Fibroblast of skin of back (primary cell): ENCODE data around the gene CRISPLD2.
A peak's percentile ranks its signal among the peaks of the same experiment; 100 is the strongest.

Source experiments
- DNase-seq: peaks from one replicate; pipeline ENCODE4 v3.0.0-alpha.2; 2013

Gene CRISPLD2

GRCh38 chr16:84887207-84887606 lies 67.4 kb downstream of the CRISPLD2 start:
- DNase-seq: no peak

- no peak for DNase-seq
Measured at GRCh38 chr16:84888450-84888849, 68.7 kb downstream of the CRISPLD2 start.

GRCh38 chr16:84889066-84889465 lies 69.3 kb downstream of the CRISPLD2 start:
- DNase-seq: no peak

- no peak for DNase-seq
Measured at GRCh38 chr16:84890427-84890826, 70.6 kb downstream of the CRISPLD2 start.

GRCh38 chr16:84891149-84891795 lies 71.5 kb downstream of the CRISPLD2 start:
- DNase-seq: no peak

- DNase-seq: no peak
Measured at GRCh38 chr16:84892097-84892496, 72.3 kb downstream of the CRISPLD2 start.

GRCh38 chr16:84893467-84893848 lies 73.7 kb downstream of the CRISPLD2 start:
- DNase-seq: no peak

- no peak for DNase-seq
Measured at GRCh38 chr16:84893849-84894599, 74.2 kb downstream of the CRISPLD2 start.

- DNase-seq: no peak
Measured at GRCh38 chr16:84895016-84895415, 75.2 kb downstream of the CRISPLD2 start.

GRCh38 chr16:84896847-84897246 lies 77.1 kb downstream of the CRISPLD2 start:
- no peak for DNase-seq

- no peak for DNase-seq
Measured at GRCh38 chr16:84897911-84898377, 78.2 kb downstream of the CRISPLD2 start.

GRCh38 chr16:84898447-84898846 lies 78.7 kb downstream of the CRISPLD2 start:
- no peak for DNase-seq

- DNase-seq: no peak
Measured at GRCh38 chr16:84899414-84899813, 79.6 kb downstream of the CRISPLD2 start.

- DNase-seq: no peak
Measured at GRCh38 chr16:84905965-84906460, 86.2 kb downstream of the CRISPLD2 start.

- DNase-seq: no peak
Measured at GRCh38 chr16:84907051-84907450, 87.3 kb downstream of the CRISPLD2 start.

GRCh38 chr16:84907575-84907974 lies 87.8 kb downstream of the CRISPLD2 start:
- DNase-seq: peak; percentile 45

- DNase-seq: no peak
Measured at GRCh38 chr16:84909476-84910085, 89.8 kb downstream of the CRISPLD2 start.

- no peak for DNase-seq
Measured at GRCh38 chr16:84911486-84912216, 91.9 kb downstream of the CRISPLD2 start.

GRCh38 chr16:84913315-84913714 lies 93.5 kb downstream of the CRISPLD2 start:
- DNase-seq: no peak

GRCh38 chr16:84914273-84914672 lies 94.5 kb downstream of the CRISPLD2 start:
- DNase-seq: no peak

GRCh38 chr16:84916178-84916577 lies 96.4 kb downstream of the CRISPLD2 start:
- no peak for DNase-seq

GRCh38 chr16:84916850-84917249 lies 97.1 kb downstream of the CRISPLD2 start:
- DNase-seq: no peak

GRCh38 chr16:84917492-84917891 lies 97.7 kb downstream of the CRISPLD2 start:
- DNase-seq: no peak
